ENCODE data around the gene NTN4.
"Not testable (repeated sequence)": the region's sequence is repeated elsewhere in the genome, so short reads cannot be mapped to it uniquely, and the experiment has no call there.

Gene NTN4

GRCh38 chr12:95621725-95622124 lies 168.8 kb downstream of the NTN4 start:
- no peak for DNase-seq

GRCh38 chr12:95620171-95620570 lies 170.4 kb downstream of the NTN4 start:
- no peak for DNase-seq

GRCh38 chr12:95616470-95616869 lies 174.1 kb downstream of the NTN4 start:
- not testable (repeated sequence) for DNase-seq

GRCh38 chr12:95615749-95616148 lies 174.8 kb downstream of the NTN4 start:
- no peak for DNase-seq

GRCh38 chr12:95614390-95614982 lies 176.1 kb downstream of the NTN4 start:
- DNase-seq: no peak

- DNase-seq: no peak
These were observed 177.5 kb downstream of the NTN4 start for GRCh38 chr12:95613021-95613420.

GRCh38 chr12:95611676-95612309 lies 178.8 kb downstream of the NTN4 start:
- DNase-seq: no peak

- DNase-seq: peak; percentile 20
These were observed 182.1 kb downstream of the NTN4 start for GRCh38 chr12:95608252-95609033.

All from NCI-H2227 treated with DMSO at 0.1 percent for 48 hours (cell line).